ENCODE data around the gene ECEL1.

The ECEL1 gene

GRCh38 chr2:232497348-232497747 is 9.7 kb upstream of the ECEL1 start:
- DNase-seq = no peak

GRCh38 chr2:232496501-232497270 is 9.1 kb upstream of the ECEL1 start:
- no peak for DNase-seq

DNA sequence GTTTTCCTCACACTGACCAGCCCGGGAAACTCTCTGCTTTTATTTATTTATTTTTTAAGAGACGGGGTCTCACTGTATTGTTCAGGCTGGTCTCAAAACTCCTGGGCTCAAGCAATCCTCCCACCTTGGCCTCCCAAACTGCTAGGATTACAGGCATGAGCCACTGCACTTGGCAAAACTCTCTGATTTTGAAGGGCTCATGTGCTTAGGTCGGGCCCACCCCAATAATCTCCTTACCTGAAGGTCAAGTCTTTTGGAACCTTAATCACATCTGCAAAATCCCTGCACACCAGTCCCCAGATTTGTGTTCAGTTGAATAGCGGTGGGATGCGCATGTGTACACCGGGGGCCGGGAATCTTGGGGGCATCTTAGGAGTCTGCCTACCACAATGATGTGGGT is 7.7 kb upstream of the ECEL1 start:
- no peak for DNase-seq

DNA sequence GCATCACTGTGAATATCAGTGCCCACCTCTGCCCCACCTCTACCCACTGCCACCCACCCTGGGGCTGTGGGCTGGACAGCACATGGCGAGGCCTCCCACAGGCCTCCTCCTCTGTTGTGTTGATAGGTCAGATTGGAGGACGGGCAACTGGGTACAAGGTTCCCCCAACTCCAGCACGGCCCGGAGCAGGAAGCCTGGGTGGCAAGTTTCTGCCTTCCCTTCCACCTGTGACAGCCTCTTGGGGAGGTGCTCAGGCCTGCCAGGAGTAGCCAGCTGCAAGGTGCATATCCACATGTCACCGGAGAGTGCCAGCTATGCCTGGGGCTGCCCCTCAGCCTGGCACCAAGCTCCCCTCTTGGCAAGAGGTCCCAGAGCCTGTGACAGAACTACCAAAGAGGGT is 6.9 kb upstream of the ECEL1 start:
- no peak for DNase-seq

DNA sequence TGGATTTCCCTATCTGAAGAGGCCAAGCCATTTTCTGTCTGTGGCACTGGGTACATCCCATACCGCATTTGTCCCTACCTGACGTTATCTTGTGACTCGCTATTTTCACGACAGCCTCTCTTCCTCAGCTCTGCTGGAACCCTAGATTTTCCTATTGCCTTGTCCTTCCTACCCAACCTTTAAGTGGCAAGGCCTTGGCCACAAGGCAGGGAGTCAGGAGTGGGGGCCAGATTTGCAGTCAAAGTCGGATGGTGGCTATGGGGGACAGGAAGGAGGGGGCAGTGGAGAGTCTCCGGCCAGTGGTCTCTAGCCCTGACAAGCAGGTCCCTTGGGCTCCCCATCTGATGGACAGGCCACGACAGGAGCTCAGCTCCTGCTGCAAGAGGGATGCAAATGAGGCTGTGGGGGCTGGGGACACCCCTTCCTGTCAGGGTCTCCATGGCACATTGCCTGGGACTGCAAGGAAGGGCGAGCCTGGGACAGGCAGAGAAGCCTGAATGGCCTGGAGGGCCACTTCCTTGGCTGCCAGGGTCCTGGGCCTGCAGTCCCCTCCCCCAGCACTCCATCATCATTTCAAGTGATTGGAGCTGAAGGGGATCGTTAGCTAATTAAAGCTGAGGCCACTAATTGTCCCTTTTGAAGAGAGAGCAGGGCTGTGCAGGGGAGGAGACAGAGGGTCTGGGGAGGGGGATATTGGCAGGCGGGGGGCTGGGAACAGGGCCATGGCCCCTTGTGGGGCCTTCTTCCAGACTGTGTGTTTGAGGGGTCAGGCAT is 6.3 kb upstream of the ECEL1 start:
- no peak for DNase-seq

DNA sequence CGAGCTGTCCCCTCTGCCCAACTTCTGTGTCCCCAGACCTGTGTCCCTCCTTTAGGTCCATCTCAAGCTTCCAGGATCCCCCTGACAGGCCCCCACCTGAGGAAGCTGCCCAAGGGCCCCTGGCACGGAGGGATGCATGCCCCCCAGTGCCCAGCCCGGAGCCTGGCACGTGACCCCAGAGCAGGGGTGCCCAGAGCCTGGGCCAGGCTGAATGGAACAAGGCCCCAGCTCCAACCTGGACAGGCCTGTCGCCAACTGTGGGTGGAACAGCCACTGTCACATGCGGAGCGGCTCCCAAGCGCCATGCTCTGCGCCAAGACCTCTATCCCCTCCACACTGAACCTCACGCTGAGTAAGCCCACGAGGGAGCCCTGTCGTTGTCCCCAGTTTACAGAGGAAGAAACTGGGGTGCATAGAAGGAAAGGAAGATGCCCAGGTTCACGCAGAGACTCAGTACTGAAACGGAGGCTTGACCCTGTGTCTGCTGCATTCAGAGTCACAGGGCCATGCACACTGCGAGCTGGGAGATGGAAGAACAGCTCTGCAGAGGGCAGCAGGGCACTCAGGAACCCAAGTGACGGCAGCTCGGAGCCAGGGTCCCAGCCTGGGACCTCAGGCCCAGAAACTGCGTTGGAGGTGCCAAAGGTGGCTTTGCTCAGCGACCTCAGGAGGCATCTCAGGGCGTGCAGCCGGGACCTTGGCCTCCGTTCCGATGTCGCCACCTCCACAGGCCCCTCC is 5.5 kb upstream of the ECEL1 start:
- no peak for DNase-seq

- DNase-seq = no peak
Observed at GRCh38 chr2:232492236-232492848, 4.7 kb upstream of the ECEL1 start.

DNA sequence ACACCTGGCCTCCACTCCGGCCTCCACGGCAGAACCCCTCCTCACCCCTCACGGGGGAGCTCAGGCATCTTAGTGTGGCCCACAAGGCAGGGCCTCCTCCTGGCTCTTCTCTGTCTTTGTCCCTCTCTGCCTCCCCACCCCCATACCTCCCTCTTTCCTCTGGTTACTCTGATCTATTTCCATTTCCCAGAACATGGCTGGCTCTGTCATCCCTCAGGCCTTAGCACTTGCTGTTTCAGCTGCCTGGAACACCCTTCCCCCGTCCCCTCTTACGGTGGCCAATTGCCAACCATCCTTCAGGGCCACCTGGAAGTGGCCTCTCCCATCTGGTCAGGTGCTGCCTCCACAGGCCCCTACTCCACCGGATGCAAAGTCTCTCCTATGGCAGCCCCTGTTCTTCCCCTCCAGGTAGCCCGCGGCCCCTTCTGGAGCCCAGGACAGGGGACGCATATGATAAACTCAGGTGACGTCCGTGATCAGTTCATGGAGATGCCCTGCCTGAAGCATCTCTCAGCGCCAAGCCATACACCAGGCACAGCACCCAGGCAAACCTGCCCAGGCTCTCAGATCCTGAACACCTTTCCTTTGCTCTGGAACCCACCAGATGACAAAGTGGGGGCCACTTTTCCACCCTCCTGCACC is 3.6 kb upstream of the ECEL1 start:
- no peak for DNase-seq

DNA sequence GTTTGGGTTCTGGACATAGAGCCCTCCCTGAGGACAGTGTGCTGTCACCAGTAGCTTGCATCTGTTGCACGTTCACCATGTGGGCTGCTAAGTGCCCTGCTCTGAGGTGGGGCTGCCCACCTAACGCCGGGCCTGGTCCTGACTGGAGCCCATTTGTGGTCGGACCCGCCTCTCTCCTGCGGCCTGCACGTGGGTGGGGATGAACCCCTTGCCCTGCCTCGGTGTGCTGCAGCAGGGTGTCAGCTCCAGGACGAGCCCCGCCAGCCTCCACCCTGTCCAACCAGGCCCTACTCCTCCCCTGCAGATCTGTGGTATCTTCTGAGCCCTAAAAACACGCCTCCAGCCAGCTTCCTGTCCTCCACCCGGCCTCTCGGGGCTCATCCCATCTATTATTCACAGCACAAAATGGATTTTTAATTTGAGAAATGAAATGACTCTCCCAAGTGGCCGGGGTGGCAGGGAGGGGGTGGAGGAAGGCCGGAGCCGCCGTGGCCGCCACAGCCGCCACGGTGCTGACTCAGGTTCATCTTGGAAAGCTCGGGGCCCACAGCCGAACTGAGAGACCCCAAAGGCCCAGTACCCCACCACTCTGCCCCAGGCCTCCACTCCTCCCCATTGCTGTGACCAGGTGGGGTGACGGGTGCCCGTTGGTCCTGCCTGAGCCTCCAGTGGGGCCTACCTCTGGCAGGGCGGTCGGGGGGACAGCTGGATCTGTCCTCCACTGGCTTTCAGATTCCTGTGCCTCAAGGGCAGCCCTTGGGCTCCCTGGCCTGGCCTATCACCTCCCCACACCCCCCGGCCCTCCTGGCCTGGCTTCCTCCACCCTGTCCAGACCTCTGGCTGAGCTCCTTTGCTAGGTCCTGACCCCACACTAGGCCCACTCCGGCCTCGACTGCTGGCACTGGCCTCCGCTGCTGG is 2.8 kb upstream of the ECEL1 start:
- DNase-seq = no peak

DNA sequence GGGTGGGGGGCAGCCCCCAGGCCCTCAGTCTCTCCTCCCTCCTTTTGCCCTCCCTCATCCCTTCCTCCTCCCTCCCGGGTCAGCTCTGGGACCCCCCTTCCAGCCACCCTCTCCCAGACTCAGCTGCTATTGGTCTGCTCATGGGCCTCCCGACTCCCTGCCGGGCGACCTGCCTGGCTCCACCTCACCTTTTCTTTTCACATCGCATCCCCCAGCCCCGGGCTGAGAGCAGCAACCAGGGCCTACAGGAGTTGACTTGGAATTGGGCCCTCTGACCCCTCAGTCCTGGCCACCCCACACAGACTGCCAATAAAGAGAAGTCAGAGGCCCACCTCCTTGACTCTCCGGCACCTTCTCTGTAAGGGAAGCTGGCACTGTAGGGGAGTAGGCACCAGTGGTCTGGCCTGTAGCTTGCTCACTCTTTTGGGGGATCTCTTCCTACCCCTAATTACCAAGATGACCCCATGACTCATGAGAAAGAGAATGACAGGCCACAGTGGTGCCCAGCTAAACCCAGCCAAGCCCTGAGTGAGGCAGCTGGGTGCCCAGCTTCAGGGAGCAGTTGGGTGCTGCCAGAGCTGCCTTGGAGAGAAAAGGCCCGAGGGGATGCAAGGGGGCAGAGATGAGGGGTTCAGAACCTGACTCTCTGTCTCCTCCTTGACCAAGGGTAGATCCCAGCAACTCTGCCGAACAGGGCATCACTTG is 2.0 kb upstream of the ECEL1 start:
- DNase-seq = no peak

DNA sequence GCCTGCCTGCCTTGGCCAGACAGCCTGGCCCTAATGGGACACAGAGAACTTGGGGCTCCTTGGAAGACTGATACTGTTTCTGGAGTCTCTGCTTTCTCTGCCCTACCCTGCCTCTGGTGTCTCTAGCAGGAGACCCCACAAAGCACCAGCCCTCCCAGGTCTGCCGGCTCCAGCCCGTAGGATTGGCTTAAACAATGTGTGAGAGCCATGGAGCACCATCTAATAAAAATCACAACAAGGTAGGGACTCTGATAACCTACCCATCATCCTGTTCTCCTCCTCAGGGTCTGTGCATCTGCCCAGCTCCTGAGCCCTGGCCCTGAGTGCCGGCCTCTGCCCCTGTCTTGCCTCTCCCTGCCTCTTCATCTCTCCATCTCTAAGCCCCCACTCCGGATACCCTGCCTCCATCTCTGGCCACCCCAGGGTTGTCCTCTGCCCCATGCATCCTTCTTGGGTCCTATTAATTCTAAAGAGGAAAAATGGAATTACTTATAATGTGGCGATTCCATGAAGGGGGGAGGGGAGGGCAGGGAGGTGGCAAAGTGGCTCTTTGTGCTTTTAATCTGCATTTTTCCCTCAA is 1.2 kb upstream of the ECEL1 start:
- DNase-seq = no peak

- no peak for DNase-seq
Observed at GRCh38 chr2:232488097-232488711, 570 bp upstream of the ECEL1 start.

DNA sequence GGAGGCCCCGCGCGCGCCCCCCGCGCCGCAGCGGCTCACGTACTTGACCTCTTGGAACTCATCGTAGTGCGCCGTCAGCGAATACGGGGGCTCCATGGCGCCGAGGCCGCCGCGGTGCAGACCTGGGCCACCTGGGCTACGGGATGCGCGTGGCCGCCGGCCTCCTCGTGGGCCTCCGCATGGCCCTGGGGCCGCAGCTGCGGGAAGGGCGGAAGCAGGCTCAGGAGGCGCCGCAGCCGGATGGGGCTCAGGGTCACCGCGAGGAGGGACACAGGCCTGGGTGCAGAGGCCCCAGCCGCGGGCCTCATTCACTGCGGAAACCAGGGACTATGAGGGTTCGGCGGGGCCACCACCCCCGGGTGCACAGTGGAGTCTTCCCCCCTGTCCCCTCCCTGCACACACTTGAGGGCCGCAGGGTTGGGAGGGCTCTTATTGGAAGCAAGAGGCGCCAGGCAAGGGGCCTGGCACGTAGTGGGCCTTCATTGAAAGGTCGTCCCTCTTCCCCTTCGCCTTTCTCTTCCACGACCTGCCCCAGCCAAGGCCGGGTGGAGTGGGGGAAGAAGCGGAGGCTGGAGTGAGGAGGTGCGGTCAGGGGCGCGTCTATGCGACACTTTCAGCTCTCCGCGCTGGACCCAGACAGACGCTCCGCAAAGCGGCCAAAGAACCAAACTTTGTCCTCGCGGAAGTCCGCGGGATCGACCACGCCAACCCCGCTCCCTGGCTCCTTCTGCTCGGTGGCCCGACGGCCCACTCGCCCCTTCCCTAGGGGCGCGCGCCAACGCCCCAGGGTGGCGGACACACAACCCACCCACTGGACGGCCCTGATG is 863 bp downstream of the ECEL1 start:
- no peak for DNase-seq

- no peak for DNase-seq
Observed at GRCh38 chr2:232485757-232486557, 1.7 kb downstream of the ECEL1 start.

GRCh38 chr2:232485348-232485756 is 2.3 kb downstream of the ECEL1 start:
- DNase-seq = no peak

DNA sequence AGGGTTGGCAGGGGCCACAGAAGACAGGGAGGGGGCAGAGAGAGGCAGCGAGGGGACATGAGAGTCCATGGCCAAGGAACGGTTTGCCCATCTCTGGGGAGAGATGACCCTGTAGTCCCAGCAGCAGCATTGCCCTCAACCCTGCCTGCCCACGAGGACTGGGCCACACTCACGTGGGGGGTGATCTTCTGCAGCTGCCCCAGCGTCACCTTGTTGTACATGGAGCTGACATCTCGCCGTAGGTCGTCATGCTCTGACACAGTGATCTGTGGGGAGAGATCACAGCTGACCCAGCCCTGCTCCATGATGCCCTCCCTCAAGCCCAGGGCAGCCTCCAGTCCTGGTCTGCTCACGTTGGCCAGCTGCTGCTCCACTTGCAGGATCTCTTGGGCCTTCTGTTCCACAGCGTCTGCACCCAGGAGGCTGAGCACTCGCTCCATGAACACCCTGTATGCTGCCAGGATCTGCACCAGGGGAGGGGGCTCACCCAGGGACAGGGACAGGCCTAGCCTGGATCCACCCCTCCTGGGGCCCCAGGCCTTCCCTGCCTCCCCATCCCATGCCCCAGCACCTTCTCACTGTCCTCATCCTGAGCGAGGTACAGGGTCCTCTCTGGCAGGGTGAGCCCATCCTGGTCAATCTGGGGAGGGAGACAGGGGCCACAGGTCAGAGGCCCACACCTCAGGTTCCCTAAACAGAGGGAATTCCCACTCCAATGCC is 2.8 kb downstream of the ECEL1 start:
- no peak for DNase-seq

DNA sequence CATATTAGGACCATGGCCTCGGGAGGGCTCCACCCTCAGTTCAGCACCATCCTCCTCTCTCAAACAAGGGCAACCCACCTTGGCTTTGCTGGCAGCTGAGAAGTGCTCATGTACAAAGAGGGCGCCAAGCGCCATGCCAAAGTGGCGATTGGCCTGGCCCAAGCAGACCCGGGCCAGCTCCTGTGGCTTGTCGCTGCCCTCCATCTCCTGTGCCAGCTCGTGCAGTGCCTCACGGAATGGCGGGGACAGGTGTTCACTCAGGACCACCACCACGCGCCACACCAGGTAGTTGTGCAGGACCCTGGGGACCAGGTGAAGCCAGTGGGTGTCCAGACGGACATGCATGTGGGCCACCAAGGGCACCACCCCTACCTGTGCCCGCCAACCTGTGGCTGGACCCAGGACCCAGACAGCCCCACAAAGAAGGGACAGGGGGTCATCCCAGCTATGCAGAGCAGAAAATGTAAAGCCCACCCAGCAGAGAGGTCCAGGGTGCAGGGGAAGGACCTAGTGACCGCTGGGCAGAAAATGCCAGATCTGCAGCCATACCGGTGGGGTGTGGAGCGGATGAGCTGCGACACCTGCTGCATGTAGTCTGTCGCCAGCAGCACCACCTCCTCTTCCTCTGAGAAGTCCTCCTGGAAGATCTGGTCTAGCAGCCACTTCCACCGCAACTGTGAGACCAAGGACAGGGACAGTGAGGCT is 3.6 kb downstream of the ECEL1 start:
- no peak for DNase-seq

All from NCI-H345 (cell line).